Measurements from ENCODE around the gene NYAP2.

- no peak for TF ChIP-seq POLR2A (IDR thresholded peaks at IDR 0.05)
- TF ChIP-seq CTCF (IDR thresholded peaks at IDR 0.05): no peak
- no peak for TF ChIP-seq EP300 (IDR thresholded peaks at IDR 0.05; ENCODE audit: low read depth)
- TF ChIP-seq POLR2AphosphoS5 (IDR thresholded peaks at IDR 0.05): no peak
Measured at GRCh38 chr2:225456619-225457260, 57.2 kb downstream of the NYAP2 start.

All from transverse colon (tissue), 4 donors.